HG02623 (cell line): ENCODE results near the gene ZBTB16.

Experiments
- ATAC-seq: cut with Tn5 transposase; IDR thresholded peaks from one replicate; pipeline ENCODE4 v1.9.1; 2021; ENCODE audit warnings: moderate library complexity; ENCODE audit not compliant: unreplicated experiment

The ZBTB16 gene

DNA sequence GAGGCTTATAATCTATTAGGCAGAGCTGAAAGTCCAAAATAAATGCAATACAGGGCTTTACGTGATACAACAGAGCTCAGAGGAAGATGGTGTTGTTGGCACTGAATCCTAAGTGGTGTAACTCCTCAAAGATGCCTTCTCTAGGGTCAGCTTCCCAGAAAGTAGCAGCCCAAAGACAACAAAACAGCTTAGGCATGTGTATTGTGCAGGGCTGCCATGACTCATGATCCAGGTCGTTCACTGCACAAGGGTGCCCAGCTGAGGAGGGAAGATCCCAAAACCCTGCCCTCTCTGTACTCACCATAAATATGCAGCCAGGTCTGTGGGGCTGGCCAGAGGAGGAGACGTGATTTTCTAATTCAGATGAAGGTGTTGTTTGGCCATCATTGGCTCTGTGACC is 177.3 kb downstream of the ZBTB16 start:
- ATAC-seq = no peak

DNA sequence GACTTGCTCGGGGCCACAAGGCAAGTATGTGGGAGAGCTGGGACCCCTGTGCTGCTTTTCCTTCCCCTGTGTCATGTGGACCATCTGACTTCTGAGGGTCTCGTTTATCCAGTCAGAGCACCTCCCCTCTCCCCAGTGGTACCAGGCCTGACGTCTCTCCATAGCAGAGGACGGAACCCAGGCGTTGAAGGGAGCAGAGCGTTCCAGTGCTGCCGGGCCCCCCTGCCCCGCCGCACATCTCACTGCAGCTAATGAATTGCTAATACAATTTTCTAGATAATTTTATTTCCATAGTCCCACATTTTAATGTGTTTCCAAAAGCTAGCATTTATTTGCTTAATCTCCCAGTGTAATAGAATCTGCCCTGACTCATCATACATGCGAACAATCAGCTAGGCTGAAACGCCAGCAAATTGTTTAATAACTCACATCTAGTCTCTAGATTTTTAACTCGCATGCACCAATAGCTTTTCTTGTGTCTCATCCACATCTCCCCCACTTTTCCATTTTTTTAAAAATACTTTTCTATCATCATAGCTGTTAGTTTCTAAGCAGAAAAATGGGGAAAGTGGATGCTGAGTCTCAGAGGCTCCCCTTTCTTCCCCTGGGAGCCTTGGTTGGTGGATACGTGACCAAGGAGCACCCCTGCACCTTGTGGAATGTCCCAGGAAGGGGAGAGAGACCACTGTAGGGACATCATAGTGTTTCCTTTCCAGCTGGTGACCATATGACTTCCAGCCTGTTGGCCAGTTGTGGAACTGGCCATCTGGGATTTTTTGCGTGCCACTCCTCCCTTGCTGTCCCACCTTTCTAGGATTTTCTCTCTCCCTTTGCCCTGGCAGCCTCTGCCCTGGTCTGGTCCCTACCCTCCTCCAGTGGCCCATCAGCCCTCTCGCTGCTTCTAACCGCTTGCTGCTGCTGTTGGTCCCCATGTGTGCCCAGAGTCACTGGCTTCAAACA is 178.1 kb downstream of the ZBTB16 start:
- ATAC-seq = no peak

DNA sequence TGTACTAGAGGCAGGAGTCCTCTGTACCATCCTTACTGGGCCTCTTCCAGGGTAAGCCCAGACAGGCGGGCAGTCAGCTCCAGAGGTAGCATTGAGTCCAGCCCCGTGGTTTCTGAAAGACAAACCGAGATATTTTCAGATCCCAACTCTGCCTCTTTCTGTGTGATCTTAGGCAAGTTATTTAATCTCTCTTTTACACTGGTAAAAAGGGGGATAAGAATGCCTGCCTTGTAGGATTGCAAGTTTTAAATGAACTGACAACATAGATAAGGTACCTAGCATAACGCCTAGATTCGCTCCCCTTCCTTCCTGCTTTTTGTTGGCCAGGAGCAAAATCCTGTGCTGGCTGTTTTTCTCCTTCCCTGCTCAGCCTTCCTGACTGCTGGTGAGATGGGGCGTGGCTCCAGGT is 180.2 kb downstream of the ZBTB16 start:
- ATAC-seq = no peak

DNA sequence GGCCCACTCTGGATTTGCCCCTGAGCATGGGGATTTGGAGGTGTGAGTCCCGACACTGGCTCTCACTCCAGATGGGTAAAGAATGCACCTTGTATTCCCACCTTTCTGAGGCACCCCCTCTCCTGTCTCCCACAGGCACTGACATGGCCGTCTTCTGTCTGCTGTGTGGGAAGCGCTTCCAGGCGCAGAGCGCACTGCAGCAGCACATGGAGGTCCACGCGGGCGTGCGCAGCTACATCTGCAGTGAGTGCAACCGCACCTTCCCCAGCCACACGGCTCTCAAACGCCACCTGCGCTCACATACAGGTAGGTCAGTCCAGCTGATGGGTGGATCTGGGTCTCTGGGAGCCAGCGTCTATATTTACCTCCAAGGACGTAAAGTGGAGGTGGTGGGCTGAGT is 182.5 kb downstream of the ZBTB16 start:
- no peak for ATAC-seq

DNA sequence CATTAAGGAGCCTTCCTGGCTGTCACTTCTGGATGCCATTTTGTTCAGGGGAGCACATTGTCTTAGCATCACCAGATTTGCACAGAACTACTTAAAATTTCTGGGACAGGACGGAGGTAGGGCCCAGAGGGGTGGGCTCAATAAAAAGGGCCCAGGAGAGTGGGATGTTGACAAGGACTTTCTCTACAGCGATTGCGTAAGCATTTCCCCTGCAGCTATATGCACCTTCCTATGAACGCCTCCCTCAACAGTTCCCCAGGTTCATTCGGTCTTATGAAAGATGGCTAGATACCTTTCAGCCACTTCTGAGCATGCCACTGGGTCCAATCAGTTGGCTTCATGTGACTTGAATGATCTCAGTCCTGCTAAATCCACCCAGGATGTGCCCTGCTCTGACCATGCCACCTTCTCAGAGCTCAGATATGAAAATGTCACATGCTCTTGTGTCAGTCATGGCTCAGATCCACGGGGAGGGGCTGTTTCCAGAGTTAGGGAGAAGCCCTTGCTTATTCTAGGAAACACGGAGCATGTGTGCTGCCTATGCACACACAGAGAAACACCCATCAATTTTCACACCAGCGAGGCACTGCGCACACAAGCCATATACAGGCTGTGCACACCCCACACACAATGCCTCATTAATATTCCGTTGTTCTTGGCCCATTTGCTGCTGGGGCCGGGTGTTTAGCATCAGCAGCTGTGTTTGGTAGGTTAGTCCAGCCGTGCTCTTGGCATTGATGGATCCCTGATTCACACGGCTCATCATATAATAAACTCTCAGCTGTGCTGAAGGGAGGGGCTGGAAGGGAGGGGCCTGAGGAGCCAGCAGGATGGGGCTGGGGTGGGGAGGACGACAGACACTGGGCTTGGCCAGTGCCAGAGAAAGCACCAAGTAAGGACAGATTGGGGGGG is 184.2 kb downstream of the ZBTB16 start:
- no peak for ATAC-seq

DNA sequence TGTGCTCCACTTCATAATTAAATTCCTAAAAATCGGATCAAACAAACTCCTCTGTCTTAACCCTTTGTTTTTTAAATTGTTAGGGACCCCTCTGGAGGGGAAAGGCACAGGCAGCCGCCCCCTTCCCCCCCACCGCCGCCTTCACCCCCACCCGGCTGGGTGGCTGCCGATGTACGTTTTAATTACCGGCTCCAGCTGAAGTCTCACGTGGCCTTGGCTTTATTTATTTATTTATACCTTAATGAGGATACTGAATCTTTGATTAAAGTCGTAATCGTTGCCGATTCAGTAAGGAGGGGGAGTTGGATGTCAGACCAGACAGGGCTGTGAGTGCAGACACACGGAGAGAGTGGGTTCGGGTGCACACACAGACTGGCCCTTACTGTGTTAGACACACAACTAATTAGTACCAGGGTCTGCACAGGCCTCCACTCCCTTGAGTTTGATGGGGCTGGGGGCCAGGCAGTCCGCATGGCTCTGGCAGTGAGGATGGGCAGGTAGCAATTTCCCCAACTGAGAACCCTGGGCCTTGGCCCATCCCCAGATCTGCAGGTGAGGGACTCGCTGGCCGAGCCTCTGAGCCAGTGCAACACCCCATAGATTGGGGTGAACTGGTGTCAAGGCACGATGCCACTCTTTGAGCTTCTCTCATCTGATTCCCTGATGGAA is 185.3 kb downstream of the ZBTB16 start:
- ATAC-seq = no peak

DNA sequence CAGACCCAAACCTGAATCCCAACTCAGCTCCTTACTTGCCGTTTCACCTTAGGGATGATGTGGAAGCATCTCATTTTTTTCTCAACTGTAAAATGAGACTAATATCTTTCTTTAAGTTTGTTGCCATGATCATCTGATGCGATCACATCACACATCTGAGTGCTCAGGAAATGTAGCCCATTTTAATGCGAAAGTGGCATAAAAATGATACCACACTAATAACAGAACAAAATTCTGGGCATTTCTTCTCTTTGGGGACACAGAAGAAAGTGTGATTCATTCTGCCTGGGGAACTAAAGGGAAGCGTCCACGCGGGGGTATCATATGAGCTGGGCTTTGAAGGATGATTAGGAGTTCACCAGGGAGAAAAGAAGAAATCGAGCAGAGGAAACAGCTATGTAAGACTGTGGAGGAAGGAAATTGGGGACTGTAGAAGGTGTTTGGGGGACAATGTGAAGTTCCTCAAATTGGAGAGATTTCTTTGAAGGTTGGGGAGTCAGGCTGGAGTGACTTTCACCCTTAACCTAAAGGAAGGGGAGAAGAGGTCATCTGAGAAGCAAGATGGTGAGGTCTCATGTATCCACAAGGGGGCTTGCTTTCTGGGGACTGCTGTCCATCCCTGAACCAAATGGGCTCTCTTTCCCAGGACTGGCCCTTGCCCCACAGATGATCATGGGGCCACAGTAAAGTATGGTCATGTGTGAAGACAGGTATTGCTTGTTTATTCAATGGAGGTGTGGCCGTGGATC is 187.0 kb downstream of the ZBTB16 start:
- no peak for ATAC-seq

DNA sequence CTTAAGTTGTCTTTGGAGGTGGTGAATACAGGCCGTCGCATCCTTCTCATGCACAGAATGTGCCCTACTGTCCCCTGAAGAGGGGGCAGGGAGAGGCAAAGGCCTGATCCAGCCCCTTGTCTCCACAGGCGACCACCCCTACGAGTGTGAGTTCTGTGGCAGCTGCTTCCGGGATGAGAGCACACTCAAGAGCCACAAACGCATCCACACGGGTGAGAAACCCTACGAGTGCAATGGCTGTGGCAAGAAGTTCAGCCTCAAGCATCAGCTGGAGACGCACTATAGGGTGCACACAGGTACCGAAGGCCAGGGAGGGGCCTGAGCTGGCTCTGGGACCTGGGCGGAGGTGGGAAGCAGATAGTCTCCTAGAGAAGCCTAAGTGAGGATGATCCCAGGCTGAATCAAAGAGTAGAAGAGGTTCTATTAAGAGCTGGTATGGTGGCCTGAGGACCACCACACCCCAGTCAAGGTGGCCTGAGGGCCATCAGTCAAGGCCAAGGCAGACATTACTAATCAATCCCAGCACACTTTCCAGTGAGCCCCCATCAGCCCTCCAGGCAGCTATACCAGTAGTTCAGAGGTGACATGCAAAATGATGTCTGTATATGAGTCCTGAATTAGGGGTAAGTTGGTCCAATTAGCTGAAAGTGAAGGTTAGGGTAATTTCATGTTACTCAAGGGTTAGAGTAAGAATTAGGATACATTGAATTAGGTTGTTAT is 187.7 kb downstream of the ZBTB16 start:
- no peak for ATAC-seq

DNA sequence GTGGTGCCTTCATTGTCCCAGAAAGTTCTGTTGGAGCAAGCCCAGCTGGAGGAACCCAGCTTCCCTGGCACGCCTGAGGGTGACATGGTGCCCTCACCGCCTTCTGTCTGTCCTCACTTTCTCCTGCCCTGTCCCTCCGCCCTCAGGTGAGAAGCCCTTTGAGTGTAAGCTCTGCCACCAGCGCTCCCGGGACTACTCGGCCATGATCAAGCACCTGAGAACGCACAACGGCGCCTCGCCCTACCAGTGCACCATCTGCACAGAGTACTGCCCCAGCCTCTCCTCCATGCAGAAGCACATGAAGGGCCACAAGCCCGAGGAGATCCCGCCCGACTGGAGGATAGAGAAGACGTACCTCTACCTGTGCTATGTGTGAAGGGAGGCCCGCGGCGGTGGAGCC is 190.7 kb downstream of the ZBTB16 start:
- no peak for ATAC-seq

DNA sequence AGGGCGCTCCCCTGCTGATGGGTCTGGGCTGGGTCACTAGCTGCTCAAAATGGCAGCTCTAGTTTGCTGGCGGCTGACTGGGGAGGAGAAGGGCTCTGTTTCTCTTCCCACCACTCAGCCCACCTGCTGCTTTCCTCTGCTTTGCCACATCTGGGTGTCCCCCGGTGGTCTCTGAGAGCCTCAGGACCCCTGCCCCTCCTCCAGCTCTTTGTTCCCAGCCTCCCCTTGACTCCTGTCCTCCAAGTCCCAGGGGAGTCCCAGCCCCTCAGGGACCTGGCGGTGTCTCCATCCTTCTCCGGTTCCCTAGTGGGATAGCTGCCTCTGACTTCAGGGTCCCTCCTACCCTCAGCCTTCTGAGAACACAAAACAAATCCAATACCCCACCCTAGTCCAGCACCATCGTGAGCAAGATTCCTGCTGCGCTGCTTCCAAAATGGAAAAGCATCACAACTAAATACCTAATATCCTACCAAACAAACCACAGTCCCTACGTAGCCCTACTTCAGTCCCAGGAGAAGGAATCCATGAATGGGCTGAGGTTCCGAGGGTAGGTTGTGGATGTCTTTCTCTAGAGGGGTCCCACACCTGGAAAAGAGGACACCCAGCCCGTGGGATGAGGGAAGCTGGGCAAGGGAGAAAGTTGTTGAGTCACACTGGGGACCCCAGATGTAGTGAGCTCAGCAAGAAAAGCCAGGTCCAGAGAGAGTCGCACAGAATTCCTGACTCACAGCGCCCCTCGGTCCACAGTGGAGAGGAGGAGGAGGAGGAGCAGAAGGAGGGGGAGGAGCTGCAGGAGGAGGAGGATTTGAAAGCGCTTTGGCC is 191.7 kb downstream of the ZBTB16 start:
- no peak for ATAC-seq

DNA sequence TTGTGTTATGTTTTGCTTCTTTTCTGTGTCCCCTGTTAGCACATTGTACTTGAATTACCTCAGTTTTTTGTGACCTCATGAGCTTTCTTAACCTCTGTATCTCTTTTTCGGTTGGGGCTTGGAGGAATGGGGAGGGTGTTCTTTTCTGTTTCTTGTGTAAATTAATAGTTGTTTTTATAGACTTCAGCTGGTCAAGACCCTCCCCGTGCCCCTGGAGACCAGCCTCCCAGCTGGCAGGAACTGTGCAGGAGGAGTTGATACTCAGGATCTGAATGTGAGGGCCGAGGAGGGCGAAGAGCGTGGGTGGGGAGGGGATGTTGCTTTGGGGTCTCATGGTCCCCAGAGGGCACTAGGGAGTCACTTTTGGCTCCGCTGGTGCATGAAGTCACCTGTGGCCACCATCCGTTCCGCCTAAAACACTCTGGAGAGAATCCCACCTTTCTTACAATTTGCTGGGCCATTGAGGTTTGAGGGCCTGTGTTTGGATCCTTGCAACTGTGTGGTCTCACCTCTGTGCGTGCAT is 192.4 kb downstream of the ZBTB16 start:
- ATAC-seq = no peak

DNA sequence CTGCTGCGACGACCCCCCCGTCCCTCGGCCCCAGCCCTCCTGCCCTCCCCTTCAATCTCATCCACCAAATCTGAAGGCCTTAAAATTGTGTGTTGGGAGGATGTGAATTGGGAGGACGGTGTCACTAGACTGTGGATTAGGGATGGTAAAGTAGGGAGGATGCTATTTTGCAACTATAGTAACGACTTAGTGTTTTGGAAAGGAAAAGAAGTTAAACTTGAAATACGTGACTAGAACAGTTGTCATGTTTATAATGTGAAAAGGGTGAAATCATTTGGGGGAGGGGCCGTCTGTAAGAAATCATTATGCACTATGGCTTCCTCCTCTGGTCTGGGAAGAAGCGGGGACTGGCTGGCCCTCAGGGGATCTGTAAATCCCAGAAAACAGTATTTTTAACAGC is 193.3 kb downstream of the ZBTB16 start:
- no peak for ATAC-seq

DNA sequence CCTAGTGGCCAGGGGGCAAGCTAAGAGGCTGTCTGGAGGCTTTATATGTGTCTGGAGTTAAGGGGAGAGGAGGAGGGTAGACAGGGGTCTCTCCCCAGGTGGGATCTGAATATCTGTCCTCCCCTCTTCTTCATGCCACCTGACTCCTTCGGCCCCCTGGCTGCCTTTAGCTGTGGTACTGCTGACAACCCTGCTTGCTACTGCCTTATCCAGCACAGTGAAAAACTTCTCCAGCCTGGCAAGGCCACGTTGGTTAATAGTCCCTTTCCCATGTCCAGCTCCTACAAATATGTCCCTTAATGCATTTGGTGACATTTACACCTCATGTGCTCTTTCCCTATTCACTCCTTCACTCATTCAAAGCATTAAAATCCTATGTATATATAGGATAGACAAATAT is 194.3 kb downstream of the ZBTB16 start:
- ATAC-seq = no peak

DNA sequence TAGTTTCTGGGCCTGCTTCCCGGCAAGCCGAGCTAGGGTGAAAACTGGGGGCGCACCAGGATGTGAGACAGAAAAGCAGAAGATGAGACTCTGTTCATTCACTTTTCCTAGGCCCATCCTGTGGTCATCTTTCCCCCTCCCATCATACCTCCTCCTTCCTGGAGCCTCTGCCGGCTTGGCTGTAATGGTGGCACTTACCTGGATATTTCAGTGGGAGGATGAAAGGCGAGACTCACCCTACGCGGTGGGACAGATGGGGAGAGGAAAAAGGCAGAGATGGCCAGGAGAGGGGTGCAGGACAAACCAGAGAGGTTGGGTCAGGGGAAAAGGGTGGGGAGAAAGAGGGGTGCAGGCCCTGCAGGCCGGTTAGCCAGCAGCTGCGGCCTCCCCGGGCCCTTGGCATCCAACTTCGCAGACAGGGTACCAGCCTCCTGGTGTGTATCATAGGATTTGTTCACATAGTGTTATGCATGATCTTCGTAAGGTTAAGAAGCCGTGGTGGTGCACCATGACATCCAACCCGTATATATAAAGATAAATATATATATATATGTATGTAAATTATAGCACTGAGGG is 195.1 kb downstream of the ZBTB16 start:
- no peak for ATAC-seq

DNA sequence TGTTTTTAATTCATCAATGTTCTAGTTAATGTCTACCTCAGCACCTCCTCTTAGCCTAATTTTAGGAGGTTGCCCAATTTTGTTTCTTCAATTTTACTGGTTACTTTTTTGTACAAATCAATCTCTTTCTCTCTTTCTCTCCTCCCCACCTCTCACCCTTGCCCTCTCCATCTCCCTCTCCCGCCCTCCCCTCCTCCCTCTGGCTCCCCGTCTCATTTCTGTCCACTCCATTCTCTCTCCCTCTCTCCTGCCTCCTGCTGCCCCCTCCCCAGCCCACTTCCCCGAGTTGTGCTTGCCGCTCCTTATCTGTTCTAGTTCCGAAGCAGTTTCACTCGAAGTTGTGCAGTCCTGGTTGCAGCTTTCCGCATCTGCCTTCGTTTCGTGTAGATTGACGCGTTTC is 195.8 kb downstream of the ZBTB16 start:
- ATAC-seq = no peak

DNA sequence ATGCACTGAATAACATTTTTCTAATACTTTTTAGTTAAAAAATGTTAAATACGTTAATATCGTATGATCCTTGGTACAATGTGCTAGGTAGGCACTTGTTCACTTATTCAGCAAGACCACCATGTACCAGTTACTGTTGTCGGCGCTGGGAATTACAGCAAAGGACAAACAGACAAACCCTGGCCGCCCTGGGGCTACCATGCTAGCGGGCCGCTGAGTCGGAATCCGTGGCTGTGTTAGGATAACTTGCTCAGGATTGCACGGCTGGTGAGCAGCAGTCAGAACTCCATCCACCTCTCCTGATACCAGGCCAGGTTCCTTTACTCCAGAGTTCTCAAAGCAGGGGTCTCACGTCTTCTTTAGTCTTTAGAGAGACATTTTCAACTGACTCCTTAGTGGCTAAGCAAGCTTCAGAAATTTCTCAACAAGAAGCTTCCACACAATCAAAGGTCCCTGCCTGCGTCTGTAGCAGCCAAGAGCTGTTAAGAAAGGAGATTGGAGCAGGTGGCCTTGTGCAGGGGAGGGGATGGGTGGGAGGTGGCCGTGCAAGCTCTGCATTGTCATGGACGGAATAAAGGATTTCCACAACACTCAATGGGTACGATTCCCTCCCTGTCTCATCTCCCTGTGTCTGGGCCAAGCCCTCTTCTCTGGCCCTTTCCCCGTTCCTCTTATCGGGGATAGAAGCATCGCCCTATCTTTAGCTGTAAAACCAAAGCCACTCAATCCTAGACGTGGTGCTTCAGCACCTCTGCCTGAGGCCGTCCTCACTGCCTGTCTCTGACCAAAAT is 196.9 kb downstream of the ZBTB16 start:
- ATAC-seq = no peak

DNA sequence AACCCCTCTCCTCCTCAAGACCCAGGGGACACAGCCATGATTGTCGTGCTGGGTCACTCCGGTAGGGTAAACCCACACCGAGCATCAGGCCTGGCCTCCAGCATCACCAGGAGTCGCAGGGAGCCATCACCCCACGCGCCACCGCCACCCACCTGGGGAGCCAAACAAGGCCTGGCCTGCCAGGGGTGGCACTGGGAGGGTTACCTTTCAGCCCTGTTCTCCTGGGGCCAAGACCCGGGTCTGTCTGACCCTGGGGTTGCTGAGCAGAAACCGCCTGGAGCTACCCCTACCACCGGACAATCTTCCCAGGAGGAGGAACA is 197.4 kb downstream of the ZBTB16 start:
- ATAC-seq = no peak
